ENCODE data around the gene CNTN1.

GRCh38 chr12:40697566-40698259 is 5.5 kb downstream of the CNTN1 start:
- no peak for TF ChIP-seq POLR2A (IDR thresholded peaks at IDR 0.05; ENCODE audit: low read length)
- TF ChIP-seq GATA1 (IDR thresholded peaks at IDR 0.05; ENCODE audit: low read depth, low read length): no peak
